EL (cell line): ENCODE data around the gene UCHL1.
"Not testable (repeated sequence)": the region's sequence is repeated elsewhere in the genome, so short reads cannot be mapped to it uniquely, and the experiment has no call there.

ENCODE experiments used
- DNase-seq: peaks from one replicate; pipeline ENCODE4 v3.0.0-alpha.2; 2016

The UCHL1 gene

DNA sequence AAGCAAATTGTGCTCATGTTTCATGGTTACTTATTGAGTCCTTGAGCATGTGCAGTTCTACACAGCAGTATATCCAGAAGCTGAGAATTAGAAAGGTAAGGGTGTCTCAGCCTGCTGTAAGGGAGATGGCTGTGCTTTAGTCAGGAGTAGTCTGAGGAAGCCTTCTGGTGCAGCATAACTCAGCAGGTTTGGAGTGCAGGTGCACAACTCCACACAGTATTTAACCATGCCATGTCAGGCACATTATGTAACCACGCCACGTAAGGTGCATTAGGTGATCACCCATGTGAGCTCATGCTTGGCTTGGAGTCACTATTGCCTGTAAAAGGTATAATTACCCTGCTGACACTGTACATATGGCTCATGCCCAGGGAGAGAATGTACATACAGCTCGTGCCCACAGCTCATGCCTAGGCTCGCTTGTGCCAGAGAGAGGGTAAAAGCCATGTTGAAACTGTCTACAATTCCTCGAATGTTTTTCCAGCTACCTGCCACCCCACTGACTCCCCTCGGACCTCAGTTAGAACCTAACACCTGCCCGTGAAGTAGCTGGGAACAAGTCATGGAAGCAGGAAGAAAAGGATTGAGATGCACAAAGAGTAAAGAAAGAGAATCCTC, 37.8 kb downstream of the UCHL1 start:
- DNase-seq: no peak

DNA sequence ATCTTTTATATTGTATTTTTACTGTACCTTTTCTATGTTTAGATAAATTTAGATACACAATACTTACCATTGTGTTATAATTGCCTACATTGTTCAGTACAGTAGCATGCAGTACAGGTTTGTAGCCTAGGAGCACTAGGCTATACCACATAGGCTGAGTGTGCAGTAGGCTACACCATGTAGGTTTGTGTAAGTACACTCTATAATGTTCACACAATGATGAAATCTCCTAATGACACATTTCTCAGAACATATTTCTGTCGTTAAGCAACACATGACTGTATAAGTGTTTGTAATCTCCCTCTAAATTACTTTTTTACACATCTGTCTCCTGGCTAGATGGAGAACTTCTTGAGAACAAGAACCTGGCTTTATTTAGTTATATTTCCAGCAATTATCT, 40.3 kb downstream of the UCHL1 start:
- no peak for DNase-seq

DNA sequence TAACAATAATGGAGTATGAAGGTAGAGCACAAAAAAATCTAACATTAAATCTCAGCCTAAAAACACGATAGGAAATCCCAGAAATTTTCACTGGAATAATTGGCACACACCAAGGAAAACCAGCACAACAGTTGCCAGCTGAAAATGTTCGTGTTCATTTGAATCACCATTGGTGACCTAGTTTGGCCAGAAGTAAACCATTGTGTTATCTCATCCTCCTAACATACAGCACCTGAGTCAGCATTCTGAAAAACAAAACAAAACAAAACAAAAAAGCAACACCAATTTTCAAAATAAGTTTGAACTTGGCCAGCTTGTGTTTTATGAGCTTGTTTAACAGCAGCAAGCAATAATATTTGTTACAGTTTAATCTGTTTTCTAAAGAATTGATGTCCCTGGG, 41.1 kb downstream of the UCHL1 start:
- DNase-seq: no peak

DNA sequence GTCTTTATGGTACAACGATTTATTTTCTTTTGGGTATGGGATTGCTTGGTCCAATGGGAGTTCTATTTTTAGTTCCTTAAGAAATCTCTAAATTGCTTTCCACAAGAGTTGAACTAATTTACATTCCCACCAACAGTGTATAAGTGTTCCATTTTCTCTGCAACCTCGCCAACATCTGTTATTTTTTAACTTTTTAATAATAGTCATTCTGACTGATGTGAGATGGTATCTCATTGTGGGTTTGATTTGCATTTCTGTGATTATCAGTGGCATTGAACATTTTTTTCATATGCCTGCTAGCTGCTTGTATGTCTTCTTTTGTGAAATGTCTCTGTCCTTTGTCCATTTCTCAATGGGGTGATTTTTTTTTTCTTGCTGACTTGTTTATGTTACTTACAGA, 42.8 kb downstream of the UCHL1 start:
- DNase-seq: no peak

DNA sequence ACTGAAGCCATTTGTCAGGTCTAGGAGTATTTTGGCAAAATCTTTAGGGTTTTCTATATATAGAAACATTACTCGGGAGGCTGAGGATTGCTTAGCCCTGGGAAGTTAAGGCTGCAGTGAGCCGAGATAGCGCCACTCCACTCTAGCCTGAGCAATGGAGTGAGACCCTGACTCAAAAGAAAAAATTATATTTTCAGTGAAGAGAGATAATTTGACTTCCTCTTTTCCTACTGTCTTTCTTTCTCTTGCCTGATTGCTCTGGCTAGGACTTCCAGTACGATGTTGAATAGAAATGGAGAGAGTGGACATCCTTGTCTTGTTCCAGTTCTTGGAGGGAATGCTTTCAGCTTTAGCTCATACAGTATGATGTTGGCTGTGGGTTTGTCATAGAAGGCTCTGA, 44.4 kb downstream of the UCHL1 start:
- DNase-seq: no peak

DNA sequence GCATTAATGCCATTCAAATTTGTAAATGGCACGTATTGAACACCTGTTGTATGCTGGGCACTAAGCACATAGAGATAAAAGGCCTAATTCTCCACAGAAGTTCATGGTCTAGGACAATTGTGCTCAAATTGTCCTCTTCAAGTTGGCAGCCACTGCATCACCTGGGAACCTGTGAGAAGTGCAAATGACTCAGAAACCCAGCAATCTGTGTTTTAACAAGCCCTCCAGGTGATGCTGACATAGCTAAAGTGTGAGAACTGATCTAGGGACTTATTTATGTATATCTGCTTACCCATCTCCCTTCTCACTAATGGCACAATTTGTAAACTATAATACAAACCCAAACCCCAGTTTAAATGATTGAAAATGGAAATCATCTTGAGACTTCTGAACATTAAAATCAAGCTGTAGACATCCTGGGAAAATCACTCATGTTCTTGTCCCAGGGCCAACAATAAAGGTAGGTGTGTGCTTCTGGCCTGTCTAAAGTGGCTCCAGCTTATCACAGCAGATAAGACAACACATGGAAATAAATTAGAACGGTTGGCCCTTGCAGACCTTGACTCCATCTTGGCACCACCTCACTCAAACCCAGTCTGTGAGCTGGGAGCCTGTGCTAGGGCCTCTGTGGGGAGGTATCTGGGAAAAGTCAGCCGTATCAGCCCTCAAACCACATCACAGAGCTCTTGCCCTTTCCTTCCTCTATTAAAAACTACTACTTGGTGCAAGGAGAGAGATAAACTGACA, 46.8 kb downstream of the UCHL1 start:
- DNase-seq: no peak

DNA sequence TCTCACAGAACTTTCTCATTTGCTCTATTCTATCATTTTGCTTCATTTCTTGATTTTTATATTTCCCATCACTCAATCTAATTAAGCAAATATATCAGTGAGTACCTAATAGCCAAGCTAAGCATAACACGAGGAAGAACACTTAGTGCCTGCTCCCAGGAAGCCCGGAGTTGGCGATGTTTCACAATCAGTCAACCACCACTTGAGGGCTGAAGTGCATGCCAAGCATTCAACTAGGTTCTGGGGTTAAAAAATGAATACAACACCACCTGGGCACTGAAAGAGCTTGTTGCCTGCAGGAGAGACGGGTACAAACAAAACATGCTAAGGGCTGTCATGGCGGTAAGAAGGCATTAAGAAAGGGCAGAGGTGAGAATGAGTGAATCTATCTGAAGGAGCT, 47.5 kb downstream of the UCHL1 start:
- no peak for DNase-seq

DNA sequence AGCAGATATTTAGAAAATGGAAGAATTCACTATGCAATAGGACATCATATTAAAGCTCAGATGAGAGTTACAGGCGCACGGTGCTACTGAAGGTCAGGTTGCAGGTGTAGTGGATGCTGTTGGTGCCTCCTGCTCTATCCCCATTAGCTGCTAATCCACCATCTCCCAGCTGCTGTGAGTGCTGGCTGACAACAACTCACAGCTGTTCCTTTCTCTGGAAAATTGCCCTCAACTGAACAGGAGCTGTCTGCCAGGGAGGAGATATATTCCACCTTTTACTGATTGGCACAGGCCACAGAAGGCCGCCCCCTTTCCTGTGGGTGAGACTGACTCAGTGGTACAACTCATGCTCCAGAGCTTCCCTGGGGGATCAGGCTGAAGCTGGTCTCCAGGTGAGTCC, 48.7 kb downstream of the UCHL1 start:
- no peak for DNase-seq

DNA sequence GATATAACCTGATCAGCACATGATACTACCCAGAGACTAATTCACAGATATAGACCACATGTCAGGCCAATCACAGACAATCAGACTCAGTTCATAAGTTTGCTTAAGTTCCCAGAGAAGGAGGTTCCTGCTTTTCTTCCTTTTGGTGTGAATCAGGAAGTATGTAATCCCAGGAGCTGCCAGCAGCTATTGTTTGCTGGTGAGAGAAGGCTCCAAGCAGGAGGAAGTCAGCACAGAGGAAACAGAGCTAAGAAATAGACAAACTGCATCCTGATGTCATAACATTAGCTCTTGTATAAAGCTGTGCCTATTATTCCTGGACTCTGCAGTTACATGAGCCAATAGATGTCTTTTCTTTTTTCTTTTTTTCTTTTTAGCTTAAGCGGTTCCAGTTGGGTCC, 50.9 kb downstream of the UCHL1 start:
- DNase-seq: no peak

DNA sequence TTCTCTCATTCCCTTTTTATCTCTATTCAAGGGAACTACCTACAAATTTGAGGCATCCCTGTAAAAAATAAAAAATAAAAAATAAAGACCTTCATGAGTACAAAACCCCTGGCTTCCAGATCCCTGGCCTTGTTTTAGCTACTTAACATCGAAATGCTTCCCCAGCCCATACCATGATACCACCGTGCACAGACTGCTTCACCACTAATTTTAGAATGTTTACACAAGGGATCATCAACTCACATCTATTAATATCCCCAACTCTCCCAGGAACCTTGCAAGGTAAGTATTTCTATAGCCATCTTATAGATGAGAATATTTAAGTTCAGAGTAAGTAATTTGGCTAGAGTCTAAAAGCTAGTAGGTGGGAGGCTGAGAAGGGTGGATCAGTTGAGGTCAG, 51.7 kb downstream of the UCHL1 start:
- no peak for DNase-seq

DNA sequence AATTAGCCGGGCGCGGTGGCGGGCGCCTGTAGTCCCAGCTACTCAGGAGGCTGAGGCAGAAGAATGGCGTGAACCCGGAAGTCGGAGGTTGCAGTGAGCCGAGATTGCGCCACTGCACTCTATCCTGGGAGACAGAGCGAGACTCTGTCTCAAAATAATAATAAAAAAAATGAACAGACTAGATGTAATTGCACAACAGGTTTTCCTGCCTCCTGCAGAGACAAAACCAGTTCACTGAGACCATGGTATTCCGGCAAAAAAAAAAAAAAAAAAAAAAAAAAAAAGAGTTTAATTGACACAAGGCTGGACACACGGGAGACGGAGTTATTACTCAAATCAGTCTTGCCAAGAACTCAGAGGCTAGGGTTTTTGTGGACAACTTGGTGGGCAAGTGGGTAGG, 58.7 kb downstream of the UCHL1 start:
- DNase-seq: not testable (repeated sequence)

DNA sequence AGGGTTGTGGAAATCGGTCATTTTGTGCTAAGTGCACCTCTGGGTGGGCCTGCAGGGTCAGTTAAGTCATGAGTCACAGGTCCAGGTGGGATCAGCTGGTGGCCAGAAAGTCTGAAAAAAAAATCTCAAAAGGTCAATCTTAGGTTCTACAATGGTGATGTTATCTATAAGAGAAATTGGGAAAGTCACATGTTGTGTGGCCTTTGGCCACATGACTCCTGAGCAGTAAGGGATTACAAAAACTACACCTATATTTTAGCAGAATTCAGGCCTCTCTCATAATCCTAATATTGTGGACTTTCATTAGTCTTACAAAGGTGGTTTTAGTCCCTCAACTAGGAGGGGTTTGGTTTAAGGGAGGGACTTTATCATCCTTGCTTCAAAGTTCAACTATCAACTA, 59.1 kb downstream of the UCHL1 start:
- no peak for DNase-seq
